ENCODE data around the gene CHSY1. TPM values are rescaled to one million over a fixed set of nuclear protein-coding genes. Genes with fewer than 3 reads are reported as not detected.

Gene CHSY1
- total RNA-seq, 4 donors from 2014 or later, result 25.6 to 62.8 (median 46.0) TPM

DNA sequence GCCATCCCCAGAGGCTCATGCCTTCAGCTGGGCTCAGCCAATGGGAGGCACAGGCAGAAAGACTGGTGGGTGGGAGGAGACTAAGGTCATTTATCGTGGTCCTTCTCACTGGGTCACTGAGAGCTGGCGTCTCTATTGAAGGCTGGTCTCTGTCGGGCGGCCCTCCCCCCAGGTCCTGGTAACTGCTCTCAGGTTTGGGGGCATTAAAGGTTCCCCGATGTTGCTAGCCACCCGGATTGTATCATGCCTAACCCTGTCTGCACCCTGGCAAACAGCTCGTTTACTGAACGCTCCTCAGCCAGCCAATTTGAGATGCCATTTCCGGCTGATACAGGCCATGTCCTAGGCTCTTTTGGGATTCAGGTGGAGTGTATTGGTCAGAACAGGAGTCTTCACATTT lies 14.9 kb upstream of the CHSY1 start:
- no peak overlapping the region for H3K4me3 ChIP-seq
- no peaks in the 10 kb centered on the region for H3K27me3 ChIP-seq
- no peaks in the 10 kb centered on the region for H3K9me3 ChIP-seq
- peak overlapping the region; percentile 65 to 67 for H3K27ac ChIP-seq
- intact Hi-C loops (cut with DNase I; ENCODE audit: low total_unique reads), result no loop called here
- H3K36me3 ChIP-seq, result no peaks in the 10 kb centered on the region
- DNase-seq, result no peak
- no peaks in the 10 kb centered on the region for H3K4me1 ChIP-seq
- TF ChIP-seq POLR2A (IDR thresholded peaks at IDR 0.05), result no peak
- TF ChIP-seq, protein P1, sequence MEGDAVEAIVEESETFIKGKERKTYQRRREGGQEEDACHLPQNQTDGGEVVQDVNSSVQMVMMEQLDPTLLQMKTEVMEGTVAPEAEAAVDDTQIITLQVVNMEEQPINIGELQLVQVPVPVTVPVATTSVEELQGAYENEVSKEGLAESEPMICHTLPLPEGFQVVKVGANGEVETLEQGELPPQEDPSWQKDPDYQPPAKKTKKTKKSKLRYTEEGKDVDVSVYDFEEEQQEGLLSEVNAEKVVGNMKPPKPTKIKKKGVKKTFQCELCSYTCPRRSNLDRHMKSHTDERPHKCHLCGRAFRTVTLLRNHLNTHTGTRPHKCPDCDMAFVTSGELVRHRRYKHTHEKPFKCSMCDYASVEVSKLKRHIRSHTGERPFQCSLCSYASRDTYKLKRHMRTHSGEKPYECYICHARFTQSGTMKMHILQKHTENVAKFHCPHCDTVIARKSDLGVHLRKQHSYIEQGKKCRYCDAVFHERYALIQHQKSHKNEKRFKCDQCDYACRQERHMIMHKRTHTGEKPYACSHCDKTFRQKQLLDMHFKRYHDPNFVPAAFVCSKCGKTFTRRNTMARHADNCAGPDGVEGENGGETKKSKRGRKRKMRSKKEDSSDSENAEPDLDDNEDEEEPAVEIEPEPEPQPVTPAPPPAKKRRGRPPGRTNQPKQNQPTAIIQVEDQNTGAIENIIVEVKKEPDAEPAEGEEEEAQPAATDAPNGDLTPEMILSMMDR (IDR thresholded peaks at IDR 0.05), result no peak

DNA sequence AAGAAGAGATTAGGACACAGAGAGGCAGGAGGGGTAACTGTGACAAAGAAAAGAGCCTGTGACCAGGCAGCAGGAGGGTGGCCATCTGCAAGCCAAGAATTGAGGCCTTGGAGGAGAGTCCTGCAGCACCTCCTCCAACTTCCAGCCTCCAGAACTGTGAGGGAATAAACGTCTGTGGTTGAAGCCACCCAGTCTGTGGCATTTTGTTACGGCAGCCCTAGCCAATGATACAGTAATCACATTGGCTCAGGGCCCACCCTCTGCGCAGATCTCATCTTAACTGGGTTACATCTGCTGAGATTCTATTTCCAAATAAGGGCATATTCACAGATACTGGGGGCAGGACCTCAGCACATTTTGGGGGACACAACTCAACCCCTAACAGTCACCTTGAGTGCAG lies 14.2 kb upstream of the CHSY1 start:
- H3K27ac ChIP-seq, result peak overlapping the region; percentile 65 to 67
- H3K4me3 ChIP-seq, result no peak overlapping the region
- DNase-seq, result no peak
- intact Hi-C loops (cut with DNase I; ENCODE audit: low total_unique reads), result no loop called here
- no peaks in the 10 kb centered on the region for H3K27me3 ChIP-seq
- TF ChIP-seq, protein P1 (IDR thresholded peaks at IDR 0.05), result no peak
- no peak for TF ChIP-seq POLR2A (IDR thresholded peaks at IDR 0.05)
- no peaks in the 10 kb centered on the region for H3K4me1 ChIP-seq
- H3K9me3 ChIP-seq, result no peaks in the 10 kb centered on the region
- no peaks in the 10 kb centered on the region for H3K36me3 ChIP-seq

DNA sequence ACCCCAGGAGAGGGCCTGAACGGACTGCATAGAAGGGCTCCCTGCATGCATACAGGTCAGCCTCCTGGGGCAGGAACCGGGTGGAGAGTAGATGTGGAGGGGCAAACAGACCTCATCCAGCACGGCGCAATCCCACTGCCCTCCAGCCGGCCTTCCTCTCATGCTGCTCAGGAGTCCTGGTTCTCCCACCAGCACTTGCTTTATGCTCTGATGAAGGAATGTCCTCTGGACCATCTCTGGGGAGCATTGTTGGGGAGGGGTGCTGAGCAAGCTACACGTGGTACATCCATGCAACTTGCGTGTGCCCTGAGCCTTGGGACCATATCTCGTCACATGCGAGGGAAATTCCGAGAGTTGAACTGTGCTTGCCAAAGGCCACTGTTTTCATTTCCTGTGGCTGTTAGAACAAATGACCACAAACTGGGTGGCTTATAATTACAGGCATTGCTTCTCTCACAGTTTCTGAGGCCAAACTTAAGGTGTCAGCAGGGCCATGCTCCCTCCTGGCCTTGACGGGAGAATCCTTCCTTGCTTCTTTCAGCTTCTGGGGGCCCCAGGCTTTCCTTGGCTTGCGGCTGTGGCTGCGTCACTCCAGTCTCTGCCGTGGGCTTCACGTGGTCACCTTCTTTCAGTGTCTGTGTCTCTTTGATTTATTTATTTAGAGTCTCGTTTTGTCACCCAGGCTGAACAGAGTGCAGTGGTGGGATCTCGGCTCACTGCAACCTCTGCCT lies 13.2 kb upstream of the CHSY1 start:
- no peaks in the 10 kb centered on the region for H3K4me1 ChIP-seq
- H3K27ac ChIP-seq, result no peak overlapping the region
- TF ChIP-seq POLR2A (IDR thresholded peaks at IDR 0.05), result no peak
- TF ChIP-seq, protein P1 (IDR thresholded peaks at IDR 0.05), result no peak
- no peaks in the 10 kb centered on the region for H3K27me3 ChIP-seq
- H3K4me3 ChIP-seq, result no peak overlapping the region
- no peaks in the 10 kb centered on the region for H3K36me3 ChIP-seq
- no peak for DNase-seq
- no peaks in the 10 kb centered on the region for H3K9me3 ChIP-seq
- intact Hi-C loops (cut with DNase I; ENCODE audit: low total_unique reads), result loop anchor here (5.0 kb wide), 1 partner anchor 178 kb away; no protein-coding TSS in a partner anchor

DNA sequence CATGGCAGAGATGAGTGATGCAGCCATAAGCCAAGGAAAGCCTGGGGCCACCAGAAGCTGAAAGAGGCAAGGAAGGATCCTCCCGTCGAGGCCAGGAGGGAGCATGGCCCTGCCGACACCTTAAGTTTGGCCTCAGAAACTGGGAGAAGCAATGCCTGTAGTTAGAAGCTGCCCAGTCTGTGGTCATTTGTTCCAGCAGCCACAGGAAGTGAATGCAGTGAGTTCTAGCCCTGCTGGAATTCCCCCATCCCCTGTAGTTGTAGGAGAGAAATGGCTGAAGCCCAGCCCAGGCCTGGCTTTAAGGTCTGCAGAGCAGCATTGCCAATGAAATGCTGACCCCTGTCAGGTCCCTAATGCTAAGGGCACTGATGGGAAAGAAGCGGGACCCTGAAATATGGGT lies 12.2 kb upstream of the CHSY1 start:
- H3K27me3 ChIP-seq, result no peaks in the 10 kb centered on the region
- no peaks in the 10 kb centered on the region for H3K9me3 ChIP-seq
- no peak overlapping the region for H3K4me3 ChIP-seq
- DNase-seq, result no peak
- TF ChIP-seq, protein P1 (IDR thresholded peaks at IDR 0.05), result no peak
- no peak for TF ChIP-seq POLR2A (IDR thresholded peaks at IDR 0.05)
- no peak overlapping the region for H3K27ac ChIP-seq
- intact Hi-C loops (cut with DNase I; ENCODE audit: low total_unique reads), result loop anchor here (5.0 kb wide), 1 partner anchor 177 kb away; no protein-coding TSS in a partner anchor
- no peaks in the 10 kb centered on the region for H3K36me3 ChIP-seq
- no peaks in the 10 kb centered on the region for H3K4me1 ChIP-seq

DNA sequence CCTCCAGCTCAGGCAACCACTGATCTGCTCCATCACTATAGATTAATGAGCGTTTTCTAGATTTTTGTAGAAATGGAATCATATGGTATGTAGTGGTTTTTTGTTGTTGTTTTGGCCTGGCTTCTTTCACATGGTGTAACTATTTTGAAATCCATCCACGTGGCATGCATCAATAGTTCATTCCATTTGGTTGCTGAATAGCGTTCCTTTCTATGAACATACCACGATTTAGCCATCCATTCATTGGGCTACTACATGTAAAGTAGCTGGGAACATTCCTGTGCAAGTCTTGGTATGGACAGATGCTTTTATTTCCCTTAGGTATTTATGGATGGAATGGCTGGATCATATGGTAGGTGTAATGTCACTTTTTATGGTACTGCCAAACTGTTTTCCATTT lies 10.7 kb upstream of the CHSY1 start:
- Histone ChIP-seq H3K4me3 (no peak overlapping the region), H3K36me3 (no peaks in the 10 kb centered on the region), H3K27me3 (no peaks in the 10 kb centered on the region), H3K4me1 (no peaks in the 10 kb centered on the region), H3K9me3 (no peaks in the 10 kb centered on the region), H3K27ac (no peak overlapping the region)
- intact Hi-C loops (cut with DNase I; ENCODE audit: low total_unique reads), result loop anchor here (5.0 kb wide), 1 partner anchor 175 kb away; no protein-coding TSS in a partner anchor
- DNase-seq, result no peak
- no peak for TF ChIP-seq POLR2A (IDR thresholded peaks at IDR 0.05)
- TF ChIP-seq, protein P1 (IDR thresholded peaks at IDR 0.05), result no peak

Data from uterus (tissue), 4 donors.